CD4-positive, alpha-beta T cell treated with Interferon gamma for 1 hour (primary cell): ENCODE results near the gene PDIA6.
"Not testable (repeated sequence)": the region's sequence is repeated elsewhere in the genome, so short reads cannot be mapped to it uniquely, and the experiment has no call there.

Experiments
- DNase-seq: peaks from one replicate; pipeline ENCODE4 v3.0.0-alpha.2; 2020

Gene PDIA6

DNA sequence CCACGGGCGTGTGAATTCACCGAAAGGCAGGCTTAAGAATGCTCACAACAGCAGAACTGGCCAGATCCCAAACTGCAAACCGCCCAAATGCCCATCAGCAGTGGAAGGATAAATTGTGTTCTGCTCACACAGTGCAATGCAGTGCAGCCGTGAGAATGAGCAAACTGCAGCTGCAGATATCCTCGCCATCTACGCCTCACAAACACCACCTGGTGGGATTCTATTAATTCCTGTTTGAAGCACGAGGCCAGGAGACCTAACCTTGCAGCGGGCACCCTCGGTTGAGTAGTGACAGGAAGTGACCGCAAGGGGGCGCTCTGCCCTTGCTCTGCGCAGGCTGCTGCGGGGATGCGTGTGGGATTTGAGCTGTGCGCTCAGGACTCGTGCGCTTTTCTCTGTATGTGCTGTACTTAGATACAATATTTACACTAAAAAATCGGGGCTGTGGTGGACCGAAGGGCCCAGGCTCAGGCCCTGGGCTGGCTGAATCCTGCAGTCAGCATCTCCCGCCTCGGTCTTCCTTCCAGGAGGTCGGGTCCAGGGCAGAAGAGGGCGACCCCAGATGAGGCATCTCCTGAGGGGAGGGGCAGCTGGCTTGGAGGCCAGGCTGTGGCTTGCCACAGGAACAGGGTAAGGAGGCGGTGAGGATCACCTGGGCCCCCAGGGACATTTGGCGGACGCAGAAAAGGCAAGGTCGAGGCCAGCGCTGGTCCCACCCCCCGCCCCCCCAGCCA is 19.8 kb upstream of the PDIA6 start:
- DNase-seq, result peak; percentile 69

- no peak for DNase-seq
These were observed 18.9 kb upstream of the PDIA6 start for GRCh38 chr2:10831400-10831985.

DNA sequence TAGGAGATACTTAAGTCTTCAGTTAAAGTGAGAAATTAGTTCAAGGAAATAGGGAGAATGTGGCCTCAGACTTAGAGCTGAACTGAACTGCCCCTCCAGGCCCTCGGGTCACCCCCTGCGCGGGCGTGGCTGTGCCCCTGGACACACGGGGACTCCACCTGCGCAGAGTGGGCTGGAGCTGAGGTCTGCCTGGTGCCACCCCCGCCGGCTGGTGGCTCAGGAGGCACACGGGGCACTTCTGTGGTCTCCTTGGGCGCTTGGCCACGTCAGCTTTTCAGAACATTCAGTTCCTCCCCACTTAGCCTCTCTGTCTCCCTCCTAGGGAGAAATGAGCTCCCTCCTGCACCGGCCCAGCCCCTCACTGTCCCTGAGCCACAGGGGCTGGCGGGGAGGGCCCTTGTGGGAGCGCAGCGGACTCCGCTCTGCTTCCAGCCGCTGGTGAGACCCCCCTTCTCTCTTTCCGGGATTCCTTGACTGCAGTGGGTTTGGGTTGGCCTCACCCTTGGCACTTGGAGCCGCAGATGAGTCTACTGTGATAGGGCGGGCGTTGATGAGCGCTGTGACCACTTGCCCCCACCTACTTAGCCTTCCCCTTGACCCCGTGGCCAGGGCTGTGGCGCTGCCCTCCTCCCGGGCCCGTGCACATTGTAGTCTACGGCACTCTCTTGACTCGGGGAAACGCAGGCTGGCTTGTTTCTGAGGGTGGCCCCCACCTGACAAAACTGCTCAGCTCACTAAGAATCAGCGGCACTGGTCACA is 18.2 kb upstream of the PDIA6 start:
- DNase-seq, result no peak

DNA sequence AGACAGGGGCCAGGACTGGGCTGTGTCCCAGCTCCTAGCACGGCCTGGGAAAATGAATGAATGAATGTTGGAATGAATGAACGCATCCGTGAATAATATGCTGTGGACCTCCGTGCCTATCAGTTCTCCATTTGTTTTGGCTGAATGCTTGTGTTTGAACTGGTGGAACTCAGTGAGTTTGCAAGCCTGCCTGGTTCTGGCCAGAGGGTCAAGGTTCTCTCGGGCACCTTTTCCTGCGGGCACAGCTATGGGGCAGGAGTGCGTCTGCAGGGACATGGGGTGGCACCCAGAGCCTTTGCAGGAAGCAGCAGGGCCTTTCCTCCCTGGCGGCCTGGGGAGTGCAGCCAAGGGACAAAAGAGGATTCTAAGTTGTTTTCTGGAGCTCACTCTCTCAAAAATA is 17.6 kb upstream of the PDIA6 start:
- no peak for DNase-seq

DNA sequence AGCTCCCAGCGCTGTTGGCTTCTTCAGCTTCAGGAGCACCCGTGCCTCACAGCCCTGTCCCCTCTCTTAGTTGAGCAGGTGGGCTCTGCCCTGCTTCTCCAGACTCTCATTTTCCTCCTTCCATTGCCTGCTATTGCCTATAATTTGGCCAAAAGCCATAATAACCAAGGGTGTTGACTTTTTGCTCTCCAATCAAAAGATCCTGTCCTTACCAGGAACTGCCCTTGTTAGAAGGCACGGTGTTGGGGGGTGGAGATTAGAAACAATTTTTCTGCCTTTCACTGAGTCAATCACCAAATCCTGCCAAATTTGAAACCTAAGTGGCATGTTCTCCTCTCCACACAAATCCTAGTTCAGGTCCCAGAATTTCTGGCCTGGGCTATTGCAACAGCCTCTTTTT is 16.7 kb upstream of the PDIA6 start:
- no peak for DNase-seq

DNA sequence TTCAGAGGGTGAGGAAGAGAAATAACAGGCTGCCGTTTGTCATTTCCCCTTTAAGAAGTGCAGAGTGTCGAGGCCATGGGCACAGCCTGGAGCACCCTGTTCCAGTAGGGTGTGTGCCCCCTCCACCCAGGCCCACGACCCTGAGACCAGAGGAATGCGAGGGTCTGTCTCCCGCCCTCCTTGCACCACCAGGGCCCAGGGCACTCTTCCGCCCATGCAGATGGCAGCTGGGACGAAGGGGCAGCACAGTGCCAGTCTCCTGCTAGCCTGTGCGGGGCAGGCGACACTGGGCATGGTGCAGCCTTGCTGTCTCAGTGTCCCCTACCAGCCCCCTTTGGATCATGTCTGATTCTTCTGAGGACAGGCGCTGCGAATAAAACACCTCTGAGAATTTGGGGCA is 15.8 kb upstream of the PDIA6 start:
- no peak for DNase-seq

GRCh38 chr2:10826625-10827024 is 14.0 kb upstream of the PDIA6 start:
- DNase-seq, result no peak

DNA sequence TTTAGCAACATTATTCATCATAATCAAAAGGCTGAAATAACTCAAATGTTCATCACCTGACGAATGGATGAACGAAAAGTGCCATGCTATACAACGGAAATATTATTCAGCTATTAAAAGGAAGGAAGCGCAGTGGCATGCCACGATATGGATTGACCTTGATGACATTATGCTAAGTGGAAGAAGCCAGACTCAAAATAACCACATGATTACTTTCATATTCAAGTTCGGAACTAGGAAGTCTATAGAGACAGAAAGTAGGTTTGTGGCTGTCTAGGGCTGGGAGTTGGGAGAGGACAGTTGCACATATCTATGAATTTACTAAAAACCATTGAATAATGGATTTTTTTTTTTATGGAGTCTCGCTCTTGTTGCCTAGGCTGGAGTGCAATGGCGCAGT is 13.4 kb upstream of the PDIA6 start:
- no peak for DNase-seq

DNA sequence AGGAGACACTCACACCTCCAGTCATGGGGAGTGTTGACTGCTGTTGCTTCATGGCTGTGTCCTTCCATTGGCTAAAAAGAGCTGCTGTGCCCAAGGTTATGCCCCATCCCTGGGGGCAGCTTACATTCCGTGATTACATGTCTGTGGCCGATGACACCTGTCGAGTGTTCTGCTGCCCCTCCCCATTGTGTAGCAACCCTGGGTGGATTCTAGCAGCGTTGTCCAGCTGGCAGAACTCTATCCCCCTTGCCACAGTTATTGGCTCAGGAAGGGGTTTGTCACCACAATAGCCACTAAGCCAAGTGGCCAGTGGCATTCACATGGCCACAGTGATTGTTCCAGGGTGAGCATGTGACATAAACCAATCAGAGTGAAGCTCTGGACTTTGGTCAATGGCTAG is 11.6 kb upstream of the PDIA6 start:
- DNase-seq, result no peak

- no peak for DNase-seq
These were observed 8.6 kb upstream of the PDIA6 start for GRCh38 chr2:10820978-10821695.

DNA sequence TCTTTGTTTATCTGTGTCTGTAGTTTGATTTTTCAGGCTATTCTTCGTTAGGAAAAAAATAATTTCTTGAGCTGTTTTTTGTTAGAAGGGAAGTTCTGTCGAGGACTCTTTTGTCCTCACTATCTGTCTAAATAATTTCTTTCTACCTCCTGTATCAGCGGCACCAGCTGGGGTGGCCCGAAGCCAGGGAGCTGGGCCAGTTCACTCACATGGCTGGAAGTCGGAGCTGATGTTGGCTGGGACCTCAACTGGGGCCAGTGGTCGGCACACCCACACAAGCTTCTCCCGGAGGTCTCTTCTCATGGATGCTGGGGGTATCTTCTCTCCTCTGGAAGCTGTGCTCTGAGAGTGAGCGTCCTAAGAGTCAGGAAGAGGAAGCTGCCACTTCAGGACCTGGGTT is 8.0 kb upstream of the PDIA6 start:
- no peak for DNase-seq

DNA sequence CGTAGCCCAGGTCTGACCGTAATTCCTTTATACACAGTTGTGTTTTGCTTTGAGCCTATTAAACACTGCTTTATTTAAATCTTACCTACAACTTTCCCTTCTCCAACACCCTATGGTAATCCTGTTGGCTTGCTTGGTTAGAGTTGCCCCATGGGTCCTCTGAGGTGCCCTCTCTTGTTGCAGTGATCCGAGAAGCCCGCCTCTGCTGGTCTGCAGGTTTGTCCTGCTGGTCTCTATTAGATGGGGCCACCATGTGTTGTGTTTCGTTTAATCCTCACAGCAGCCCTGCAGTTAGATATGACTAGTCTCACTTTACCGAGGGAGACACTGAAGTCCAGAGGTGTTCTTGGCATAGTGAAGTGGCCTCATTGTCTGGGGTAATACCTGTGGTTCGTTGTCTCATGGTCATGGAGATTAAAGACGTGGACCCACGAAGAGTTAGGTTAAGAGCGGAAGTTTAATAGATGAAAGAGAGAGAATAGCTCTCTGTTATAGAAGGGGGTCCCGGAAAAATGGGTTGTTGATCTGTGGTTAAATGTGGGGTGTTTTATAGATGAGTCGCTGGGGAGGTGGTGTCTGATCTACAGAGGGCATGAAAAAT is 7.2 kb upstream of the PDIA6 start:
- no peak for DNase-seq

DNA sequence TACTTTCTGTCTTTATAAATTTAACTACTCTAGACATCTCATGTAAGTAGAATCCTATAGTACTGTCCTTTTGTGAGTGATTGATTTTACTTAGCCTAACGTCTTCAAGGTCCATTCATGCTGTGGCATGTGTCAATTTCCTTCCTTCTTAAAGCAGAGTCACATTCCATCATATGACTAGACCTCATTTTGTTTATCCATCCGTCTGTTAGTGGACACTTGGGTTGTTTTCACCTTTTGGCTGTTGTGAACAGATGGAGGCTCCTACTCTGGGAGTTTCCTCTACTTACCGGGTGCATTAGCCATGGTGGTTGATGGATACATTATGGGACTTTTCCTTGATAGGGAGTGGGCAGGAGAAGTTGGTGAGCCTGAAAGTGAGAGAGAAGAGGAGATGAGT is 6.4 kb upstream of the PDIA6 start:
- DNase-seq, result no peak

DNA sequence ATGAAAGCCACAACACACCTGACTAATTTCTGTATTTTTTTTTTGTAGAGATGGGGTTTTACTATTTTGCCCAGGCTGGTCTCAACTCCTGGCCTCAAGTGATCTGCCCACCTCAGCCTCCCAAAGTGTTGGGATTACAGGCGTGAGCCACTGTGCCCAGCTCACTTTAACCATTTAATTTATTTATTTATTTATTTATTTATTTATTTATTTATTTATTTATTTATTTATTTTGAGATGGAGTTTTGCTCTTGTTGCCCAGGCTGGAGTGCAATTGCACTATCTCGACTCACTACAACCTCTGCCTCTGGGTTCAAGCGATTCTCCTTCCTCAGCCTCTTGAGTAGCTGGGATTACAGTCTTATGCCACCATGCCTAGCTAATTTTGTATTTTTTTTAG is 5.7 kb upstream of the PDIA6 start:
- DNase-seq, result not testable (repeated sequence)

DNA sequence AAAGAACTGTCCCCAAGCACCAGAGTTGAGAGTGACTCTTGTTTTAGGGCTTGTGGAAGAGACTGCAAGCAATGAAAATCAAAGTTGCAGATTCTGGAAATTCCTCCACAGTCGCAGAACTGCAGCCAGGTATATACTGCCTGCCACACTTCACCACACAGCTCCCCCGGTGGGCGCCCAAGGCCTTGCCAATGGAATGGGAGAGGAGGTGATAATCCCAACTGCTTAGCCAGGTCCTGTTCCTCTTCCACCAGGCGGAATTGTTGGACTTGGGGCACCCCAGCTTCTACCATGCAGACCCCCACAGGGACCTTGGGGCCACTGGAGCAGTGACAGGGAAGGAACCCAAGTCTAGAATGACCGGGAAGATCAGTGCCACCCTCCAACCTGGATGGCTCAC is 4.8 kb upstream of the PDIA6 start:
- no peak for DNase-seq

GRCh38 chr2:10814571-10815331 is 2.2 kb upstream of the PDIA6 start:
- DNase-seq, result no peak

- DNase-seq, result no peak
These were observed 1.6 kb upstream of the PDIA6 start for GRCh38 chr2:10814142-10814541.

DNA sequence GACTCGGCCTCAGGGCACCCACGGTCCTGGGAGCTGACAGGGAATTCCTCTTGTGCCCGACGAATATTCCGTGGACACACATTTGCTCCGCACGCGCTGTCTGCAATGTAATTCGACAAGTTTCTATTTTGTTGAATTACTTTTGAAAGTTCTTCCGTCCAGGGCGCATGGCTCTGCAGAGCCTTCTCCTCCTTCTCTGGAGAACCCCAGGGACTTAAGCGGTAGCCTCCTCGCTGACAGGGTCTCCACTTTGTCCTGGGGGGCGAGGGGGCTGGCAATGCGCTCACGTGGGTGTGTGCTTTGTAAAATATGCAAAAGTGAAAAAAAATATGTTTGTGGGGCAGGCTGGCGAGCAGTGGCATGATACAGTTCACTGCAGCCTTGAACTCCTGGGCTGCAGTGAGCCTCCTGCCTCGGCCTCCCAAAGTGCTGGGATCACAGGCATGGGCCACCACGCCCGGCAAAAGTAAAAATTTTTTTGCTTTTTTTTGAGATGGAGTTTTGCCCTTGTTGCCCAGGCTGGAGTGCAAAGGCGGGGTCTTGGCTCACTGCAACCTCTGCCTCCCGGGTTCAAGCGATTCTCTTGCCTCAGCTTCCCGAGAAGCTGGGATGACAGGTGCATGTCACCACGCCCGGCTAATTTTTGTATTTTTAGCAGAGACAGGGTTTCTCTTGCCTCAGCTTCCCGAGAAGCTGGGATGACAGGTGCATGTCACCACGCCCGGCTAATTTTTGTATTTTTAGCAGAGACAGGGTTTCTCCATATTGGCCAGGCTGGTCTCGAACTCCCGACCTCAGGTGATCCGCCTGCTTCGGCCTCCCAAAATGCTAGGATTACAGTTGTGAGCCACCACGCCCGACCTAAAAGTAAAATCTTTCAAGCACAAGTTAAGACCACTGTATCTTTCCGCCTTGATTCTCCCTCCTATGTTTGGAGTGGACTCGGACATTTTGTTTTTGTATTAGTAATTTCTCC is 866 bp upstream of the PDIA6 start:
- not testable (repeated sequence) for DNase-seq

DNA sequence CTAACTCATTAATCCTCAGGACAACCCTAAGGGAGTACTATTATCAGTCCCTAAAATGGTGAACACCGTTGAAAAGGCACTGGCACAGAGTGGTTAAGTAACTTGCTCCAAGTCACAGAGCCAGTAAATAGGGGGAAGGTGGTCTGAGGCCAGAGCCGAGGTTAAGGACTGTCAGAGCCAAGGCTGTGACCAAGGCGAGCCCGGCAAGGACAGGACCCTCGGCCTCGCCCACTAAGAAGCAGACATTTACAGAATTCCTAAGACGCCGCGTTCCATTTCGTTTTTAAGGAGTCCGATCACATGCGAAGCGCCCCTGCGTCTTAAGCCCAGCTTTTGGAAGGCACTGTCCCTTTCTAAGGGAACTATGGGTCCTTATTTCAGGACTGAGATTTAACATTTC is 1.1 kb downstream of the PDIA6 start:
- DNase-seq, result no peak

- DNase-seq, result no peak
These were observed 2.1 kb downstream of the PDIA6 start for GRCh38 chr2:10810202-10811161.
